Chondrocyte (in vitro differentiated cells): Measurements from ENCODE around the gene LRRC9. TPM values are rescaled to one million over a fixed set of nuclear protein-coding genes. Genes with fewer than 3 reads are reported as not detected.

Source experiments
- DNase-seq: peaks from one replicate; pipeline ENCODE4 v3.0.0; 2021; ENCODE audit warnings: mixed read lengths, low spot score
- H3K27ac Mint-ChIP-seq: one replicate; pipeline ENCODE4 v1.8.0; 2021; ENCODE audit warnings: mild to moderate bottlenecking, moderate library complexity, mixed read lengths; ENCODE audit not compliant: unreplicated experiment
- H3K27me3 Mint-ChIP-seq: 2 replicates; pipeline ENCODE4 v1.8.0; 2021; ENCODE audit warnings: low read depth, mixed read lengths
- H3K36me3 Mint-ChIP-seq: 2 replicates; pipeline ENCODE4 v1.8.0; 2021; ENCODE audit warnings: low read depth, mixed read lengths
- H3K4me1 Mint-ChIP-seq: 2 replicates; pipeline ENCODE4 v1.8.0; 2021; ENCODE audit warnings: low read depth, mild to moderate bottlenecking, mixed read lengths
- H3K4me3 Mint-ChIP-seq: one replicate; pipeline ENCODE4 v1.8.0; 2021; ENCODE audit warnings: mild to moderate bottlenecking, moderate library complexity, mixed read lengths; ENCODE audit not compliant: unreplicated experiment
- H3K9me3 Mint-ChIP-seq: 2 replicates; pipeline ENCODE4 v1.8.0; 2021; ENCODE audit warnings: low read depth, mixed read lengths
- total RNA-seq: library from RNA; stranded (reverse); gene quantifications from 3 replicates; pipeline ENCODE4 v1.2.1, GENCODE V29; 2021
- TF ChIP-seq, protein P1 (sequence below): fragments of 200-600 bp; sonication (generic); IDR thresholded peaks from 2 replicates; pipeline ENCODE4 v1.5.0; 2021; ENCODE audit warnings: antibody characterized with exemption, mild to moderate bottlenecking, moderate library complexity

LRRC9 gene
- total RNA-seq, 1 donor from 2014 or later = not detected

DNA sequence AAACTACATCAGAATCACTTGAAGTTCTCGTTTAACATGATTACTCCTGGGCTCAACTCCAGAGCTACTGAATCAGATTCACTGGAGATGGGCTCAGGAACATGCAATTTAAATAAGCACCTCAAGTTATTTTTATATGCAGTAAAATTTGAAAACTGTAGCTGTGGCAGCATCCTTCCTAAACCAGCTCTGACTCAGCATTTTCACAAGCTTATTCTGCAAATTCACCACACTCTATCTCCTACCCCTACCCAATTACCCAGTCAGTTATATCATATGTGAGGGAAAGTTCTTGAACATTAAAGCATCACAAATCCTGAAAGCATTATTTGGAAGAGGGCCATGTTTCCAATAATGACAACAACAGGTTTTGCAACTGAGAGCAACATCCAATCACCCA lies 24.2 kb upstream of the LRRC9 start:
- Mint-ChIP-seq H3K4me1 (no peaks in the 10 kb centered on the region), H3K4me3 (no peak overlapping the region), H3K27ac (no peak overlapping the region), H3K9me3 (no peaks in the 10 kb centered on the region), H3K27me3 (peaks cover 25% of the 10 kb centered on the region), H3K36me3 (no peaks in the 10 kb centered on the region)
- TF ChIP-seq, protein P1, sequence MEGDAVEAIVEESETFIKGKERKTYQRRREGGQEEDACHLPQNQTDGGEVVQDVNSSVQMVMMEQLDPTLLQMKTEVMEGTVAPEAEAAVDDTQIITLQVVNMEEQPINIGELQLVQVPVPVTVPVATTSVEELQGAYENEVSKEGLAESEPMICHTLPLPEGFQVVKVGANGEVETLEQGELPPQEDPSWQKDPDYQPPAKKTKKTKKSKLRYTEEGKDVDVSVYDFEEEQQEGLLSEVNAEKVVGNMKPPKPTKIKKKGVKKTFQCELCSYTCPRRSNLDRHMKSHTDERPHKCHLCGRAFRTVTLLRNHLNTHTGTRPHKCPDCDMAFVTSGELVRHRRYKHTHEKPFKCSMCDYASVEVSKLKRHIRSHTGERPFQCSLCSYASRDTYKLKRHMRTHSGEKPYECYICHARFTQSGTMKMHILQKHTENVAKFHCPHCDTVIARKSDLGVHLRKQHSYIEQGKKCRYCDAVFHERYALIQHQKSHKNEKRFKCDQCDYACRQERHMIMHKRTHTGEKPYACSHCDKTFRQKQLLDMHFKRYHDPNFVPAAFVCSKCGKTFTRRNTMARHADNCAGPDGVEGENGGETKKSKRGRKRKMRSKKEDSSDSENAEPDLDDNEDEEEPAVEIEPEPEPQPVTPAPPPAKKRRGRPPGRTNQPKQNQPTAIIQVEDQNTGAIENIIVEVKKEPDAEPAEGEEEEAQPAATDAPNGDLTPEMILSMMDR = no peak
- no peak for DNase-seq

DNA sequence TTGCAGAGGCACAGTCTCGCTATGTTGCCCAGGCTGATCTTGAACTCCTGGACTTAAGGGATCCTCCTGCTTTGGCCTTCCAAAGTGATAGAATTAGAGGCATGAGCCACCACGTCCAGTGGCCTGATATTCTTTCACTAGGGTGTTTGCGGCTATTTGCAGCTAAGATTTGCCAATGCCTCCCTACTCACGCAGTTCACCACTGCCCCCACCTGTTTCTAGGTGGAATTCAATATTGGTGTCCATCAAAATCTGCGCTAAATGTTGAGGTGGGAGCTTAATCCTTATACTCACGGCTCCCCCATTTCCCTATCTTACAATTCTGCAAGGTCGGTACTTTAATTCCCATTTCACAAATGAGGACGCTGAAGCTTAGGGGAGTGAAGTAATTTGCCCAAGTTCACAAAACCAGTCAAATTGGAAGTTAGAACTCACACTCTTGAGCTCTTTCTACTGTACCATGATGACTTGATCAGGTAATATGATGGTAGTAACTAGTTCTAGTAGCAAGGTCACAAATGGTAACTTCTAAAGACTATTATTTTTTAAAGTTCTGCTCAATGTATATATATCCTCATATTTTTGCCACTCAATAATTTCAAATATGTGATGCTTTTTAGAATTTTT lies 22.1 kb upstream of the LRRC9 start:
- no peak overlapping the region for H3K27ac Mint-ChIP-seq
- no peak overlapping the region for H3K4me3 Mint-ChIP-seq
- H3K27me3 Mint-ChIP-seq = peaks cover 27% of the 10 kb centered on the region
- no peaks in the 10 kb centered on the region for H3K4me1 Mint-ChIP-seq
- H3K36me3 Mint-ChIP-seq = no peaks in the 10 kb centered on the region
- H3K9me3 Mint-ChIP-seq = peaks cover 2% of the 10 kb centered on the region
- TF ChIP-seq, protein P1 = peak; percentile 58
- no peak for DNase-seq

DNA sequence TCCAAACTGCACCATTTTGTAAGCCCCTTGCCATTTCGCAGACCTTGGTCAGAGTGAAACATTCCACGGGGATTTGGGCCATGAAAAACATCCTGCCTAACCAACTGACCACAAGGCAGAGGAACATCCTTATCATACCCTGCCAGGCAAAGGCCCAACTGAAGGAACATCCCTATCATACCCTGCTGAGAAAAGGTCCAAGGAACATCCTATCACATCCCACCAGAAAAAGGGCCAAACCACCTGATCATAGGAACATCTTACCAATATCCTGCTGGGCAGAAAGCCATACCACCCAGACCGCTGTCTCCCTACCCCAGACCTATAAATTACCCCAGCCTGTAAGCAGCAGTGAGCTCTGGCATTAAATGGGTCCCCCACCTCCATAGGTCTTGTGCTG lies 19.4 kb upstream of the LRRC9 start:
- no peaks in the 10 kb centered on the region for H3K4me1 Mint-ChIP-seq
- H3K27me3 Mint-ChIP-seq = peaks cover 27% of the 10 kb centered on the region
- no peak for DNase-seq
- peaks cover 2% of the 10 kb centered on the region for H3K9me3 Mint-ChIP-seq
- H3K36me3 Mint-ChIP-seq = no peaks in the 10 kb centered on the region
- no peak overlapping the region for H3K27ac Mint-ChIP-seq
- no peak overlapping the region for H3K4me3 Mint-ChIP-seq
- TF ChIP-seq, protein P1 = no peak

DNA sequence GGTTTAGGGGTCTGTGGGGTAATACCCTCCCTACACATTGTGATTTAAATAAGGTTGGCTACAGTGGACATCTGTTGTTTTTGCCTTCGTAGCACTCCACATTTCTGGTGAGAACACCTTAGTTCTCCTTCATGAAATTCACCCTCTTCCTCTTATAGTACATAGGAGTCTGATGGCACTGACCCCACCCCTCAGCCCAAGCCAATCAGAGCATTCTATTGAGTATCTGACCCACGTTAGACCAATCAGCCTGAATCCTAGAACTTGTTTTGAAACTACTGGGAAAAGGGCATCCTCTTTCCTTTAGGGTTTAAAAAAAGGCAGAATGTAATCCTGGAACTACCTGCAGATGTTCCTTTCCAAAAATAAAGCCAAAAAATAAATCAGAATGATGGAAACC lies 15.8 kb upstream of the LRRC9 start:
- H3K36me3 Mint-ChIP-seq = no peaks in the 10 kb centered on the region
- H3K27me3 Mint-ChIP-seq = peaks cover 14% of the 10 kb centered on the region
- peaks cover 2% of the 10 kb centered on the region for H3K9me3 Mint-ChIP-seq
- no peak overlapping the region for H3K27ac Mint-ChIP-seq
- TF ChIP-seq, protein P1 = no peak
- no peak for DNase-seq
- H3K4me1 Mint-ChIP-seq = no peaks in the 10 kb centered on the region
- no peak overlapping the region for H3K4me3 Mint-ChIP-seq

DNA sequence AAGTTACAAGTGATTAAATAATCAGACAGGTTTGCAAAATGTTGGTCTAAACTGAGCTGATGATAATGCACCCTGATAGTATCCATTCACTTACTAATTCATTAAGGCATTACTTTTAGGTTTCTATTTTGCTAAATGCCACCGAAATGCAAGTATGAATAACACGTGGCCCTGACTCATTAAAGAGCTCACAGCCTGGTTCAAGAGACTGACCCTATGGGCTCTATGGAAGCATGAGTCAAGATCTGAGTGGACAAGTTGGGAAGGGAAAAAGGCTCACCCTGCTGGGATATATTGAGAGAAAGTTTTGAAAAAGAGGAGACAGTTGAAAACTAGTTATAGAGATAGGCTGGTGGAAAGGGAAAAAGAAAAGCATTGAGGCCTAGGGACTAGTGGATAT lies 14.8 kb upstream of the LRRC9 start:
- H3K4me3 Mint-ChIP-seq = no peak overlapping the region
- DNase-seq = no peak
- H3K27me3 Mint-ChIP-seq = peaks cover 17% of the 10 kb centered on the region
- TF ChIP-seq, protein P1 = no peak
- H3K27ac Mint-ChIP-seq = no peak overlapping the region
- no peaks in the 10 kb centered on the region for H3K36me3 Mint-ChIP-seq
- peaks cover 2% of the 10 kb centered on the region for H3K9me3 Mint-ChIP-seq
- H3K4me1 Mint-ChIP-seq = no peaks in the 10 kb centered on the region
